K562 (cell line): ENCODE results near the gene FOXO3B.
"Not testable (repeated sequence)": the region's sequence is repeated elsewhere in the genome, so short reads cannot be mapped to it uniquely, and the experiment has no call there.

Source experiments
- EZH2 ChIP-seq: IDR thresholded peaks from 2 replicates; pipeline ENCODE4 v1.6.1; 2012; ENCODE audit warnings: low read depth, mild to moderate bottlenecking, inconsistent platforms, low read length, borderline replicate concordance
- SP2 ChIP-seq: IDR thresholded peaks from 2 replicates; pipeline ENCODE4 v1.6.1; 2011; ENCODE audit warnings: mild to moderate bottlenecking, low read depth, low read length, moderate library complexity; ENCODE audit not compliant: poor library complexity, severe bottlenecking; ENCODE audit errors: extremely low read depth
- TF ChIP-seq, protein P1 (sequence below): fragments of 450-650 bp; formaldehyde crosslinking; IDR thresholded peaks from 2 replicates; pipeline ENCODE4 v1.4.0; 2020; ENCODE audit warnings: mild to moderate bottlenecking, mixed read lengths
- TF ChIP-seq, protein P2 (sequence below): sonication (generic); formaldehyde crosslinking; IDR thresholded peaks from 2 replicates; pipeline ENCODE4 v1.8.1; 2022; ENCODE audit warnings: missing genetic modification reagents

DNA sequence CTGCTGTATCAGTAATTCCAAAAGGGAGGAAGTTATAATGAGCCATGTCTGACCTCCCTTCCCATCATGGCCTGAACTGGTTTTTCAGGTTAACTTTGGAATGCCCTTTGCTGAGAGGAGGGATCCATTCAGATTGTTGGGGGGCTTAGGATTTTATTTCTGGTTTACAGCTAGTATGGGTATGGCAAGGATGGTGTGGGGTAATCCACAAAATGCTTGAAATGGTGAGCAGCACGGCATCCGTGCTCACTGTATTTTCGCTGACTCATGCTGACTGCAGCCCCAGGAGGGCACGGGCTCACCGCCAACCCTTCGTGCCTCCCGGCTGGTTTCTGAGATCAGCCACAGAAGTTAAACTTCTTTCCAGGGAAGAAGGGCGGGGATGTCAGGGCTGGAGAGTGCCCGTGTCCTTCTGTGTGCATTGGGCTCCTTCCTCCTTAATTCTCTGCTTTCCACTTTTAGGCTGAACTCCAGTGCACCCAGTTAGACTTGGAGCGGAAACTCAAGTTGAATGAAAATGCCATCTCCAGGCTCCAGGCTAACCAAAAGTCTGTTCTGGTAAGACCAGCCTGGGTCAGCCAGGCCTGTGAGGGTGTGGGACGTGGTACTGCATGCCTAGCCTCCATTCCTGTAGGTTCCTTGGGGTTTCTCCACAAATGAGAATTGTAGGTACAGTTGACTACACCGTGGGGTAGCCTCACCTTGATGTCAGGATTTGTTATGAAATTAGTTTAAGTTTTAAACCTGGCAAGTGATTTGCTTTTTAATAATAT is 39.8 kb upstream of the FOXO3B start:
- not testable (repeated sequence) for TF ChIP-seq SP2, EZH2
- TF ChIP-seq, protein P1, sequence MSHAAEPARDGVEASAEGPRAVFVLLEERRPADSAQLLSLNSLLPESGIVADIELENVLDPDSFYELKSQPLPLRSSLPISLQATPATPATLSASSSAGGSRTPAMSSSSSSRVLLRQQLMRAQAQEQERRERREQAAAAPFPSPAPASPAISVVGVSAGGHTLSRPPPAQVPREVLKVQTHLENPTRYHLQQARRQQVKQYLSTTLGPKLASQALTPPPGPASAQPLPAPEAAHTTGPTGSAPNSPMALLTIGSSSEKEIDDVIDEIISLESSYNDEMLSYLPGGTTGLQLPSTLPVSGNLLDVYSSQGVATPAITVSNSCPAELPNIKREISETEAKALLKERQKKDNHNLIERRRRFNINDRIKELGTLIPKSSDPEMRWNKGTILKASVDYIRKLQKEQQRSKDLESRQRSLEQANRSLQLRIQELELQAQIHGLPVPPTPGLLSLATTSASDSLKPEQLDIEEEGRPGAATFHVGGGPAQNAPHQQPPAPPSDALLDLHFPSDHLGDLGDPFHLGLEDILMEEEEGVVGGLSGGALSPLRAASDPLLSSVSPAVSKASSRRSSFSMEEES (CRISPR knock-in tag) = not testable (repeated sequence)
- TF ChIP-seq, protein P2, sequence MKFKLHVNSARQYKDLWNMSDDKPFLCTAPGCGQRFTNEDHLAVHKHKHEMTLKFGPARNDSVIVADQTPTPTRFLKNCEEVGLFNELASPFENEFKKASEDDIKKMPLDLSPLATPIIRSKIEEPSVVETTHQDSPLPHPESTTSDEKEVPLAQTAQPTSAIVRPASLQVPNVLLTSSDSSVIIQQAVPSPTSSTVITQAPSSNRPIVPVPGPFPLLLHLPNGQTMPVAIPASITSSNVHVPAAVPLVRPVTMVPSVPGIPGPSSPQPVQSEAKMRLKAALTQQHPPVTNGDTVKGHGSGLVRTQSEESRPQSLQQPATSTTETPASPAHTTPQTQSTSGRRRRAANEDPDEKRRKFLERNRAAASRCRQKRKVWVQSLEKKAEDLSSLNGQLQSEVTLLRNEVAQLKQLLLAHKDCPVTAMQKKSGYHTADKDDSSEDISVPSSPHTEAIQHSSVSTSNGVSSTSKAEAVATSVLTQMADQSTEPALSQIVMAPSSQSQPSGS = not testable (repeated sequence)
